ENCODE results near the gene ST14.

ST14 gene

DNA sequence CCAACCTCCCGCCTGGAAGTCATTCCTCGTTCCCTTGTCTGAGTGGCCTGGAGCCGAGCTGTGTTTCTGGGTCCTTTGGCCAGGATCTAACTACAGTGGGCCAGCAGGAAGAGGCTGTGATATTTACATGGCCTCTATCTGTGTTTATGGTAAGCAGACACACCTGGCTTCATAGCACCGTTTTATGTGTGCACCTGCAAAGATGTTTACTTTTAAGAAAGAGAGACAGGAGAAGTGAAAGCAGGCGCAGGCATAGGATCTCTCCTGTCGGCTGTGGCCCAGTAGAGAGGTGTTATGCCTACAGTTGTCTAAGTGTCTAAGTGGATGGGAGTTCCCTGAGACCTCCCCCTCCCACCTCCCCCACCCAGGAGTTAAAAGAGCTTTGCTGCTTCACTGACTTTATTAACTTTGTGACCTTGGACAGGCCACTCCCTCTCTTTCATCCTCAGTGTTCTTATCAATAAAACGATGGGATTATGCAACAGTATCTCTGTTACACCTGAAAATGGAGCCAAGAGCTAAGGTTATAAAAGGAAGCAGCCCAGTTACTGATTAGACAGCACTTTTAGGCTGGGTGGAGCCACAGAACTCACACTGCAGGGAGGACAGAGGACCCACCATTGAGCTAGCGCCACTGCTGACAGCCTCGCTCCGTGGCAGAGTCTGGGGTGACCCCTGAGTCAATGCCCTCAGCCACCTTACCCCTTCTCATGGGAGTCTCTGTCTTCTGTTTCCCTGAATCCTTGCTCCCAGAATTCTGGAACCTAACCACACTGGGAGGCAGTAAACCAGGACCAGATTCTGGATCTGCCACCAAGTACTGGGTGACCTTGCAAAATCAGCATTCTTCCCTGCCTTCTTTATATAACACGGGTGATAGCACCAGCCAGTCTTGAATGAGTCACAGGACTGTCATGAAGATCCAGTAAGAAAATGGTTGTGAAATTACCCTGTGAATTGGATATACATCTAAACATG, 22.0 kb downstream of the ST14 start:
- Histone ChIP-seq H3K9ac (ENCODE audit: insufficient read length, low read depth) (no peak overlapping the region), H3K36me3 (ENCODE audit: insufficient read depth, insufficient read length, low read length) (no peaks in the 10 kb centered on the region), H3K27me3 (ENCODE audit: insufficient read depth, insufficient read length) (no peaks in the 10 kb centered on the region), H3K4me1 (ENCODE audit: insufficient read depth, insufficient read length) (no peaks in the 10 kb centered on the region), H3K9me3 (ENCODE audit: insufficient read depth, low read length) (no peaks in the 10 kb centered on the region), H3K4me3 (ENCODE audit: insufficient read length, low read depth) (no peak overlapping the region)
- TF ChIP-seq SUZ12 (IDR thresholded peaks at IDR 0.05; ENCODE audit: extremely low read depth, insufficient read depth, insufficient read length) = no peak
- no peak for TF ChIP-seq ZNF274 (IDR thresholded peaks at IDR 0.05; ENCODE audit: low read depth, low read length)
- no peak for TF ChIP-seq YY1 (IDR thresholded peaks at IDR 0.05; ENCODE audit: insufficient read depth, insufficient read length)
- DNase-seq (ENCODE audit: low read depth, low spot score) = no peak

- no peaks in the 10 kb centered on the region for H3K9me3 ChIP-seq (ENCODE audit: insufficient read depth, low read length)
- no peak overlapping the region for H3K4me3 ChIP-seq (ENCODE audit: insufficient read length, low read depth)
- H3K36me3 ChIP-seq (ENCODE audit: insufficient read depth, insufficient read length, low read length) = no peaks in the 10 kb centered on the region
- no peak for TF ChIP-seq SUZ12 (IDR thresholded peaks at IDR 0.05; ENCODE audit: extremely low read depth, insufficient read depth, insufficient read length)
- TF ChIP-seq YY1 (IDR thresholded peaks at IDR 0.05; ENCODE audit: insufficient read depth, insufficient read length) = no peak
- TF ChIP-seq ZNF274 (IDR thresholded peaks at IDR 0.05; ENCODE audit: low read depth, low read length) = no peak
- no peak overlapping the region for H3K9ac ChIP-seq (ENCODE audit: insufficient read length, low read depth)
- DNase-seq (ENCODE audit: low read depth, low spot score) = no peak
- no peaks in the 10 kb centered on the region for H3K27me3 ChIP-seq (ENCODE audit: insufficient read depth, insufficient read length)
- no peaks in the 10 kb centered on the region for H3K4me1 ChIP-seq (ENCODE audit: insufficient read depth, insufficient read length)
Measured at GRCh38 chr11:130183878-130184610, 24.5 kb downstream of the ST14 start.

- DNase-seq (ENCODE audit: low read depth, low spot score) = no peak
- H3K4me3 ChIP-seq (ENCODE audit: insufficient read length, low read depth) = no peak overlapping the region
- H3K27me3 ChIP-seq (ENCODE audit: insufficient read depth, insufficient read length) = no peaks in the 10 kb centered on the region
- H3K4me1 ChIP-seq (ENCODE audit: insufficient read depth, insufficient read length) = no peaks in the 10 kb centered on the region
- no peaks in the 10 kb centered on the region for H3K36me3 ChIP-seq (ENCODE audit: insufficient read depth, insufficient read length, low read length)
- no peak overlapping the region for H3K9ac ChIP-seq (ENCODE audit: insufficient read length, low read depth)
- H3K9me3 ChIP-seq (ENCODE audit: insufficient read depth, low read length) = no peaks in the 10 kb centered on the region
- TF ChIP-seq ZNF274 (IDR thresholded peaks at IDR 0.05; ENCODE audit: low read depth, low read length) (no peak), YY1 (IDR thresholded peaks at IDR 0.05; ENCODE audit: insufficient read depth, insufficient read length) (no peak), SUZ12 (IDR thresholded peaks at IDR 0.05; ENCODE audit: extremely low read depth, insufficient read depth, insufficient read length) (no peak)
Measured at GRCh38 chr11:130187096-130187495, 27.5 kb downstream of the ST14 start.

GRCh38 chr11:130188047-130188446, 28.5 kb downstream of the ST14 start:
- Histone ChIP-seq H3K36me3 (ENCODE audit: insufficient read depth, insufficient read length, low read length) (no peaks in the 10 kb centered on the region), H3K4me3 (ENCODE audit: insufficient read length, low read depth) (no peak overlapping the region), H3K27me3 (ENCODE audit: insufficient read depth, insufficient read length) (no peaks in the 10 kb centered on the region), H3K9me3 (ENCODE audit: insufficient read depth, low read length) (no peaks in the 10 kb centered on the region), H3K4me1 (ENCODE audit: insufficient read depth, insufficient read length) (no peaks in the 10 kb centered on the region), H3K9ac (ENCODE audit: insufficient read length, low read depth) (no peak overlapping the region)
- TF ChIP-seq SUZ12 (IDR thresholded peaks at IDR 0.05; ENCODE audit: extremely low read depth, insufficient read depth, insufficient read length) (no peak), ZNF274 (IDR thresholded peaks at IDR 0.05; ENCODE audit: low read depth, low read length) (no peak), YY1 (IDR thresholded peaks at IDR 0.05; ENCODE audit: insufficient read depth, insufficient read length) (no peak)
- no peak for DNase-seq (ENCODE audit: low read depth, low spot score)

- no peak overlapping the region for H3K9ac ChIP-seq (ENCODE audit: insufficient read length, low read depth)
- H3K4me3 ChIP-seq (ENCODE audit: insufficient read length, low read depth) = no peak overlapping the region
- no peak for TF ChIP-seq SUZ12 (IDR thresholded peaks at IDR 0.05; ENCODE audit: extremely low read depth, insufficient read depth, insufficient read length)
- TF ChIP-seq ZNF274 (IDR thresholded peaks at IDR 0.05; ENCODE audit: low read depth, low read length) = no peak
- no peak for TF ChIP-seq YY1 (IDR thresholded peaks at IDR 0.05; ENCODE audit: insufficient read depth, insufficient read length)
- no peak for DNase-seq (ENCODE audit: low read depth, low spot score)
- H3K36me3 ChIP-seq (ENCODE audit: insufficient read depth, insufficient read length, low read length) = no peaks in the 10 kb centered on the region
- no peaks in the 10 kb centered on the region for H3K4me1 ChIP-seq (ENCODE audit: insufficient read depth, insufficient read length)
- no peaks in the 10 kb centered on the region for H3K27me3 ChIP-seq (ENCODE audit: insufficient read depth, insufficient read length)
- H3K9me3 ChIP-seq (ENCODE audit: insufficient read depth, low read length) = no peaks in the 10 kb centered on the region
Measured at GRCh38 chr11:130188585-130189347, 29.2 kb downstream of the ST14 start.

GRCh38 chr11:130189492-130190210, 30.1 kb downstream of the ST14 start:
- TF ChIP-seq SUZ12 (IDR thresholded peaks at IDR 0.05; ENCODE audit: extremely low read depth, insufficient read depth, insufficient read length) (no peak), ZNF274 (IDR thresholded peaks at IDR 0.05; ENCODE audit: low read depth, low read length) (no peak), YY1 (IDR thresholded peaks at IDR 0.05; ENCODE audit: insufficient read depth, insufficient read length) (no peak)
- Histone ChIP-seq H3K36me3 (ENCODE audit: insufficient read depth, insufficient read length, low read length) (no peaks in the 10 kb centered on the region), H3K27me3 (ENCODE audit: insufficient read depth, insufficient read length) (no peaks in the 10 kb centered on the region), H3K4me3 (ENCODE audit: insufficient read length, low read depth) (no peak overlapping the region), H3K9me3 (ENCODE audit: insufficient read depth, low read length) (no peaks in the 10 kb centered on the region), H3K4me1 (ENCODE audit: insufficient read depth, insufficient read length) (no peaks in the 10 kb centered on the region), H3K9ac (ENCODE audit: insufficient read length, low read depth) (no peak overlapping the region)
- no peak for DNase-seq (ENCODE audit: low read depth, low spot score)

Data from NT2/D1 (cell line).